SIG-M5 treated with dmso at 0.1 percent for 504 hours (cell line): ENCODE results near the gene ARFGEF3.
"Not testable (repeated sequence)": the region's sequence is repeated elsewhere in the genome, so short reads cannot be mapped to it uniquely, and the experiment has no call there.

Experiments used
- DNase-seq: peaks from one replicate; lab custom pipeline; 2025; ENCODE audit not compliant: unreplicated experiment; lab: John Stamatoyannopoulos, UW

Gene ARFGEF3

DNA sequence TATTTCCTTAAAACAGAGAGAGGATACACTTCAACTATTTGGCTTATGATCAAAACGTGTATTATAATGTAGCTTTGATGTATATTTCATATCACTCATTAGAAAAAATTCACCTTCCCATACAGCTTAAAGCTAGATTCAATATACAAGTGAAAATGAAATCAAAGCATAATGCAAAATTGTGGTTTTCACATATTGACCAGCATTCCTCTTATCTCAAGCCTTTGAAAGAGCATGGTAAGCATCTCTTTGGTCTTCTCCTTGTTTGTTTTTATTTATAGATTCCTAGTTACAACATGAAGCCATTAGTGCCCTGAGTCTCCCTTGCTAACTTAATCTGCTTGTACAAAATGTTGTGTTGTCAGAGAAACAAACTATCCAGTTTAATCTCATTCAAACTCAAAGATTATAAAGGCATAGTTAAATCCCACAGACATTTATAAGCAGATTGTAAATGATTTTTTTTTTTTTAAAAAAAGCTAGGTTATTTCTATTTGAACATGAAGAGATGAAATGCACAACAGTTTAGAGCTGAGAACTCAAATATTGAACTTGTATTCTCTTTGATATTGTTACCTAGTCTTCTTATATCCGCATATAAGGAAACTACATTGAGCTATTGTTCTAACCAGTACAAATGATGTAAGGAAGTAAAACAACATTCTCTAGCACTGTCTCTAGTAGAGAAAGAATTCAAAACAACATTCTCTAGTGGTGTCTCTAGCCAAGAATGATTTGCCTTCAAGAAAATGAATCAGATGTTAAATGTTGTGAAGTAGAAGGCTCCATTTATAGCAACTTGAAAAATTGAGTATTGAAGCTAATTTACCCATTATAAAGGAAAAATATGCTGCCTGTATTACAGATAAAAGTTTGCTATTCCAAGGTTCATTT lies 184.8 kb downstream of the ARFGEF3 start:
- DNase-seq: no peak

DNA sequence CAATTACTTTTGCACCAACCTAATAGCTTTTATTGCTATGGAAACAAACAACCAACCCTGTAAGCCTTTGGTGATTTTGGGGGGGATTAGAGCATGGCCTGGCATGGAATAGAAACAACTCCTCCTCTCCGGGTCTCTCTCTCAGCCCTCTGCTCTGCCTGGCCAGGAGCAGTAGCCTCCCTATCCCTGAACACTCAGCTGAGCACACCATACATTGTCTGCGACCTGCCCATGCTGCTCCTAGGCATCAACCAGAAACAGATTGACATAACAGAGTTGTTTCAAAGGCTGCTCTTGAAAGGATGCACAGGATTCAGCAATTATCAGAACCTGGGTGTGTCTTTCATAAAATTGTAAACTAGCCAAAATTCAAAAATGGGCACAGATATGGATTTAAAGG lies 186.1 kb downstream of the ARFGEF3 start:
- DNase-seq: no peak

- no peak for DNase-seq
Measured at GRCh38 chr6:138349891-138350290, 188.2 kb downstream of the ARFGEF3 start.

- DNase-seq: no peak
Measured at GRCh38 chr6:138357928-138358327, 196.2 kb downstream of the ARFGEF3 start.

GRCh38 chr6:138368684-138369083 lies 206.9 kb downstream of the ARFGEF3 start:
- not testable (repeated sequence) for DNase-seq

DNA sequence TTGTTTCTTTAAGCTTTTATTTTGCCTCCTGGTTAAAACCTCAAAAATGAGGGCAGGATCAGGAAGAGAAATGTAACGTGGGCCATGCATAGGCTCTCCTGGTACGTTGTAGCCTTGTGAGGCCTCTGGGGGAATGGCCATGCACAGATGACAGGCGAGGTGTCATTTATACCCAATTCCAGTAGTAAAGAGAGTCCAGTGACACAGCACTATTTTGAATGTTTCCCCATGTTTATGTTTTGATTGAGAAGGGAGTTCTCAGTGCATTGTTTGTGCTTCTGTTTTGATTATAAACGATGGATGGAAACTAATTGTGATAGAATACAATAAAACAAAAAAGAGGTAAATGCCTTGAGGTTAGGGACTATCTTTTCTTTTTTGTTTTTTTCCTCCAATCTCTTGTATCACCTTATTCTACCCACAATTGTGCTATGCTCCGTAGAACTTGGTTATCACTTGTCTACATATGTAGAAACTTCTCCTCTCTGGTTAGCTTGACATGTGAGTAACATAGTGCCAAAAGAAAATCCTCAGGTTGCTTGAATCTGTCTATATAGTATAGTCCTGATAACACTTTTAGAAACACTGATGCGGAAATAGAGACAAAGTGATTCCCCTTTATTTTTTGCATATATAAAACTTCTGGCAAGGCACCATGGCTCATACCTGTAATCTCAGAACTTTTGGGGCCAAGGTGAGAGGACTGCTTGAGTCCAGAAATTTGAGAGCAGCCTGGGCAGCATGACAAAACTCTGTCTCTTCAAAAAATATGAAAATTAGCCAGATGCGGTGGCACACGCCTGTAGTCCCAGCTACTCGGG lies 209.1 kb downstream of the ARFGEF3 start:
- DNase-seq: no peak

DNA sequence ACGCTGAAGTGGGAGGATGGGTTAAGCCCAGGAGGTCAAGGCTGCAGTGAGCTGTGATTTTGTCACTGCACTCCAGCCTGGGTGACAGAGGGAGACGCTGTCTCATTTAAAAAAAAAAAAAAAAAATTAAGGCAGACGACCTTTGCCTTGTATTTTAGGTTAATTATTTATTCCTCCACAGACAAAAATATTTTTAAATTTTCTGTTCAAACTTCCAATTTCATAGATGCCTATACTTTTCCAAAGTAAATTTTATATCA lies 209.6 kb downstream of the ARFGEF3 start:
- no peak for DNase-seq

- no peak for DNase-seq
Measured at GRCh38 chr6:138371720-138372119, 210.0 kb downstream of the ARFGEF3 start.

- DNase-seq: no peak
Measured at GRCh38 chr6:138372711-138373463, 211.1 kb downstream of the ARFGEF3 start.

DNA sequence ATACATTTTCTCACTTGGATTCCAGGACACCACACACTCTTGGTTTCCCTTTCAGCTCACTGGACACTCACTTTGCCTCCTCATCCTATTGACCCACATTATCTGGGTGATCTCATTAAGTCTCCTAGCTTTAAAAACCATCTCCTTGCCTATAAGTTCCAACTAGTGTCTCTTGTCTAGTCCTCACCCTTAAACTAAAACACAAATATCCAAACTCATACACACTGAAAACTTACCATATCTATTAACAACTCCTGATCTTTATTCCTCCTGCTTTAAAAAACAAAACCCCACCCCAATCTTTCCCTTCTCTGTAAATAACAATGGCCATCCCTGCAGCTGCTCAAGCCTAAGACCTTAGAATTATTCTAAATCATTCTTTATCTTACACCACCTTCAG lies 212.5 kb downstream of the ARFGEF3 start:
- no peak for DNase-seq

DNA sequence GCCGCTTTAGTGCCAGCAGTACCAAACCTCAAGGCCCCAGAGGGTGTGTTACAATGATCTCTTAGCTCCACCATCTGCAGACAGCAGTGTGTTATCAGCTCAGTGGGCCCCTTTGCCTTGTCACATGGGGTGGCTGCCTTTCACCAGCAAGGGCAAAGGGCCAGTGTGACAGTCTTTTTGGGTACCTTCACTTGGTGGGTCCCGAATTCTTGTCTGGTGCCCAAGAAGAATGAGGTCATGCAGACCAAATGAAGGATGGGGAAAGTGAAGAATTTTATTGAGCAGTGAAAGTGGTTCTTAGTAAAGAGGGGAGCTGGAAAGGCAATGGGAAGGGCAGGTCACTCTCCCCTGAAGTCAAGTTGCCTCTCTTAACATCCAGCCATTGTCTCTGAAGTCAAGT lies 213.1 kb downstream of the ARFGEF3 start:
- no peak for DNase-seq

DNA sequence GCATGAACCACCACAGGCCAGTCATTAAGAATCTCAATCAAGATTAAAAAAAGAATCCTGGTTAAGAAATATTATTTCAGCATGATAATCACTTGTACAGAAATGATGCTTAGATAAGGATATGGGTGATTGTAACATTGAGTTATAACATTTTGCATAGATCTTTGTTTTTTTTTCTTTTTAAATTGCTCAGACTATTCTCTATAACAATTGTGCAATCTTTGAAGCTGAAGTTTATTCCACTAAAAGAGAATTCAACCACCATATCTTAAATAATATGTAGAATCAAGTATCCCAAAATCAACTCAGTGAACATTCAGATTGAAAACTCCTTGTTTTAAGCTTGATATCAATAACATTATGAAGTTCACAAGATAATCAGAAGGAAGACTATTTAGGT lies 215.3 kb downstream of the ARFGEF3 start:
- no peak for DNase-seq

GRCh38 chr6:138377844-138378243 lies 216.1 kb downstream of the ARFGEF3 start, which contains the start of gene SMIM28:
Gene SMIM28, plus strand, starts transcription at chr6:138377905. Its CDS starts 168 bp downstream, at chr6:138378073.
- DNase-seq: no peak

DNA sequence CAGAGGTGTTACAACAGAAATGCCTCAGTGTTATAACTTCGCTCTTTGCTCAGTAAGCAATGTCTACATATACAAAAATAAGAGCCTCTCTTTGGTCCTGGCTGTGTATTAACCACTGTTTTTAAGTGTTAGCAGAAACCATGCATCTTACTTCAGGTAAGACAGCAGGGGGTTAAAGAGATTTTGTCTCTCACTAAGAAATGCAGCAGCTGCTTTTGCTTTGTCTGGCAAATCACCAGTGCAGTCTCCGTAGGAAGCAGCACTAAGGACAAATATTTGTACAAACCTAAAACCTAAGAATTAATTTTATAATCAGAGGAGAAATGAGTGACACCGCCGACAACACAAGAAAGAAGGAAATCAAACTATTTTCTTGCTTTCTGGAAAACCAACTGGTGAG lies 216.7 kb downstream of the ARFGEF3 start:
- no peak for DNase-seq

DNA sequence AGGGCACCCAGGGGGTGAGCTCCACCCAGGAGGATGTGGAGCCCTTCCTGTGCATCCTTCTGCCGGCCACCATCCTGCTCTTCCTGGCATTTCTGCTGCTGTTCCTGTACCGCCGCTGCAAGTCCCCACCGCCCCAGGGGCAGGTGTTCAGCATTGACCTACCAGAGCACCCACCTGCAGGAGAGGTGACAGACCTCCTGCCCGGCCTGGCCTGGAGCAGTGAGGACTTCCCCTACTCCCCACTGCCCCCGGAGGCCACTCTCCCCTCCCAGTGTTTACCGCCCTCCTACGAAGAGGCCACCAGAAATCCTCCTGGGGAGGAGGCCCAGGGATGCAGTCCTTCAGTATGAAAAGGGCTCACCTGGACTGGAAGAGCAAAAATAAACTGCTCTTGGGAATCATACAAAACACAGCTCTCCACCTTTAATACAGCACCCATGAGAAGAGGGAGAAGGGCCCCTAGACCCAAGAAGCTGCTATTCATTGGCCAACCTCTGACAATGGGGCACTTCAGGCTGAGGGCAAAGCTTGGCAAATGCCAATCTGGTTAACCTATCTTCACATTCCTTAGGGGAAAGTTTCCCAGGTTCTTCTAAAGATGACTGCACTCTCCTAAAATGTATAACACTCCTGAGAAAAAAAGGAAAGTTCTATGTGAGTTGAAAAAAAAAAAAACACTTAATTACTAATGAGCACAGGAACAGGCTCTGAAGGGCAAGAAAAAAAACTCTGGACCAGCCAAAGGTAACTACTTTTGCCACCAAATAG lies 220.9 kb downstream of the ARFGEF3 start:
- no peak for DNase-seq

- no peak for DNase-seq
Measured at GRCh38 chr6:138383776-138384175, 222.0 kb downstream of the ARFGEF3 start.

DNA sequence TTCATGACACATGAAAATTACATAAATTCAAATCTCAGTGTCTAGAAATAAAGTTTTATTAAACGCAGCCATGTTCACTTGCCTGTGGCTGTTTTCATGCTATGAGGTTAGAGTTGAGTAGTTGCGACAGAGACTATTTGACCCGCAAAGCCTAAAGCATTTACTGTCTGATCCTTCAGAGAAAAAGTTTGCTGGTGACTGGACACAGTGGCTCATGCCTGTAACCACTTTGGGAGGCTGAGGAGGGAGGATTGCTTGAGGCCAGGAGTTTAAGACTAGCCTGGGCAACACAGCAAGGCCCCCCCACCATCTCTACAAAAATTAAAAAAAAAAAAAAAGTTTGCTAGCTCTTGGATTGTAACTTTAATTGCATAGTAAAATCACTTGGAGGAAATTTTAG lies 225.2 kb downstream of the ARFGEF3 start:
- no peak for DNase-seq

GRCh38 chr6:138387577-138388368 lies 226.0 kb downstream of the ARFGEF3 start:
- no peak for DNase-seq

DNA sequence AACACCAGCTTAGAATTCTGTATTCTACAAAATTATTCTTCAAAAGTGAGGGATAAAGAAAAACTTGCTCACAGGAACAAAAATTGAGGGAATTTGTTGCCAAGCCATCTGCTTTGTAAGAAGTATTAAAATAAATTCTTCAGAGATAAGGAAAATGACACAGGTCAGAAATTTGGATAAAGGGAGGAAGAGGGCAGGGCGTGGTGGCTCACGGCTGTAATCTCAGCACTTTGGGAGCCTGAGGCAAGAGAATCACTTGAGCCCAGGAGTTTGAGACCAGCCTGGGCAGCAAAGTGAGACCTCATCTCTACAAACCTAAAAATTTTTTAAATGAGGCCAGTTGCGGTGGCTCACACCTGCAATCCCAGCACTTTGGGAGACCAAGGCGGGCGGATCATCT lies 227.8 kb downstream of the ARFGEF3 start:
- no peak for DNase-seq
